Fibroblast of peridontal ligament (primary cell): Measurements from ENCODE around the gene IRX4.

Experiments
- DNase-seq: peaks from one replicate; pipeline ENCODE4 v3.0.0-alpha.2; 2010; ENCODE audit errors: extremely low read depth

IRX4 gene

GRCh38 chr5:1882337-1883119 is at the start of gene IRX4:
Gene IRX4, minus strand, starts transcription at chr5:1882925. Its CDS starts 278 bp downstream, at chr5:1882647.
- no peak for DNase-seq

- DNase-seq, result no peak
Observed at GRCh38 chr5:1931604-1932231, 49.0 kb upstream of the IRX4 start.

GRCh38 chr5:1930880-1931603 is 48.3 kb upstream of the IRX4 start:
- DNase-seq, result no peak

GRCh38 chr5:1930501-1930879 is 47.8 kb upstream of the IRX4 start:
- no peak for DNase-seq

- DNase-seq, result no peak
Observed at GRCh38 chr5:1929108-1929991, 46.6 kb upstream of the IRX4 start.

- DNase-seq, result no peak
Observed at GRCh38 chr5:1926471-1927341, 44.0 kb upstream of the IRX4 start.

- no peak for DNase-seq
Observed at GRCh38 chr5:1926071-1926440, 43.3 kb upstream of the IRX4 start.

- DNase-seq, result no peak
Observed at GRCh38 chr5:1925111-1926070, 42.7 kb upstream of the IRX4 start.

- DNase-seq, result no peak
Observed at GRCh38 chr5:1923766-1924165, 41.0 kb upstream of the IRX4 start.

GRCh38 chr5:1923341-1923740 is 40.6 kb upstream of the IRX4 start:
- no peak for DNase-seq

GRCh38 chr5:1921711-1922110 is 39.0 kb upstream of the IRX4 start:
- no peak for DNase-seq

GRCh38 chr5:1919750-1920149 is 37.0 kb upstream of the IRX4 start:
- no peak for DNase-seq

- DNase-seq, result no peak
Observed at GRCh38 chr5:1919209-1919566, 36.5 kb upstream of the IRX4 start.

GRCh38 chr5:1918488-1919208 is 35.9 kb upstream of the IRX4 start:
- no peak for DNase-seq

GRCh38 chr5:1917830-1918487 is 35.2 kb upstream of the IRX4 start:
- no peak for DNase-seq

- no peak for DNase-seq
Observed at GRCh38 chr5:1916041-1917001, 33.6 kb upstream of the IRX4 start.

- no peak for DNase-seq
Observed at GRCh38 chr5:1915316-1915715, 32.6 kb upstream of the IRX4 start.
